Naive thymus-derived CD4-positive, alpha-beta T cell (primary cell): ENCODE data around the gene MARCHF7. TPM values are rescaled to one million over a fixed set of nuclear protein-coding genes. Genes with fewer than 3 reads are reported as not detected.

ENCODE experiments used
- ATAC-seq: fragments of 150-1000 bp; cut with Tn5 transposase; 2 replicates; pipeline ENCODE4 v1.10.0; 2021; ENCODE audit warnings: mild to moderate bottlenecking, moderate library complexity
- CTCF ChIA-PET: fragments of 350-600 bp; sonication (Branson Sonifier 250); formaldehyde crosslinking; loops from one replicate; lab custom pipeline; 2021; ENCODE audit warnings: antibody characterized with exemption; lab: Charles Lee
- POLR2A ChIA-PET: fragments of 350-600 bp; sonication (Branson Sonifier 250); formaldehyde crosslinking; loops from one replicate; lab custom pipeline; 2021; ENCODE audit warnings: antibody characterized with exemption, inconsistent platforms; lab: Charles Lee
- DNase-seq, 9 donors: peaks; one replicate each; pipeline versions ENCODE4 v3.0.0 to v3.0.0-alpha.2; 2020 to 2022; ENCODE audit warnings: mixed read lengths in 1 of 9
- H3K27ac ChIP-seq: one replicate; pipeline ENCODE4 v1.7.0; 2013; ENCODE audit warnings: mild to moderate bottlenecking, low read depth, low read length, moderate library complexity
- H3K27me3 ChIP-seq, 2 donors: one replicate each; pipeline ENCODE4 v1.7.0; 2013; ENCODE audit warnings: low read length in 2 of 2, mild to moderate bottlenecking in 2 of 2, moderate library complexity in 2 of 2; ENCODE audit not compliant: control insufficient read depth in 2 of 2, insufficient read depth in 2 of 2
- H3K36me3 ChIP-seq, 3 experiments: 1 replicate in 2 of 3; 2 replicates in 1 of 3; pipeline ENCODE4 v1.7.0; 2013; ENCODE audit warnings: low read length in 3 of 3, mild to moderate bottlenecking in 3 of 3, moderate library complexity in 1 of 3; ENCODE audit not compliant: insufficient read depth in 3 of 3, control insufficient read depth in 2 of 3
- H3K4me1 ChIP-seq, 2 donors: one replicate each; pipeline ENCODE4 v1.7.0; 2013; ENCODE audit warnings: low read length in 2 of 2, mild to moderate bottlenecking in 2 of 2, moderate library complexity in 1 of 2; ENCODE audit not compliant: control insufficient read depth in 2 of 2, insufficient read depth in 2 of 2
- H3K4me3 ChIP-seq: 2 replicates; pipeline ENCODE4 v1.7.0; 2013; ENCODE audit warnings: mild to moderate bottlenecking, low read length
- H3K9me3 ChIP-seq, 3 experiments: 1 replicate in 2 of 3; 2 replicates in 1 of 3; pipeline ENCODE4 v1.7.0; 2013; ENCODE audit warnings: low read length in 3 of 3; ENCODE audit not compliant: control insufficient read depth in 2 of 3
- H3K27ac Mint-ChIP-seq, 9 donors: one replicate each; pipeline ENCODE4 v1.8.0; 2020 to 2022; ENCODE audit warnings: mixed read lengths in 9 of 9, mild to moderate bottlenecking in 8 of 9, moderate library complexity in 5 of 9, inconsistent platforms in 2 of 9
- H3K27me3 Mint-ChIP-seq, 5 donors: one replicate each; pipeline ENCODE4 v1.8.0; 2021 to 2022; ENCODE audit warnings: mixed read lengths in 5 of 5, mild to moderate bottlenecking in 1 of 5
- H3K36me3 Mint-ChIP-seq, 5 donors: one replicate each; pipeline ENCODE4 v1.8.0; 2020 to 2022; ENCODE audit warnings: mixed read lengths in 5 of 5, mild to moderate bottlenecking in 3 of 5, inconsistent platforms in 1 of 5
- H3K4me1 Mint-ChIP-seq, 7 donors: one replicate each; pipeline ENCODE4 v1.8.0; 2020 to 2022; ENCODE audit warnings: mixed read lengths in 7 of 7, mild to moderate bottlenecking in 3 of 7, inconsistent platforms in 1 of 7
- H3K4me3 Mint-ChIP-seq, 10 donors: one replicate each; pipeline ENCODE4 v1.8.0; 2020 to 2022; ENCODE audit warnings: mild to moderate bottlenecking in 10 of 10, mixed read lengths in 10 of 10, moderate library complexity in 6 of 10, inconsistent platforms in 2 of 10
- H3K9me3 Mint-ChIP-seq, 11 donors: one replicate each; pipeline ENCODE4 v1.8.0; 2020 to 2022; ENCODE audit warnings: mixed read lengths in 11 of 11, mild to moderate bottlenecking in 4 of 11, inconsistent platforms in 1 of 11, moderate library complexity in 1 of 11
- intact Hi-C, 2 donors: fragments of 100-400 bp; cut with micrococcal nuclease; formaldehyde crosslinking; loops; one replicate each; pipeline ENCODE4 v1.15.1; 2023
- polyA plus RNA-seq, 2 donors: library from polyadenylated mRNA; unstranded; fragments of 300-500 nt; fragmentation: Illumina TruSeq; gene quantifications; one replicate each; pipeline ENCODE4 v1.2.3, GENCODE V29; 2021
- total RNA-seq, 6 experiments: library from RNA in 5 of 6; stranded (reverse) in 5 of 6; gene quantifications; 1 replicate in 5 of 6; 2 replicates in 1 of 6; pipeline ENCODE4 v1.2.3 and lab custom pipeline; 2021 to 2026

MARCHF7 gene
- total and polyA plus RNA-seq, 7 experiments from 2014 or later = 64.3 to 210 (median 103) TPM

DNA sequence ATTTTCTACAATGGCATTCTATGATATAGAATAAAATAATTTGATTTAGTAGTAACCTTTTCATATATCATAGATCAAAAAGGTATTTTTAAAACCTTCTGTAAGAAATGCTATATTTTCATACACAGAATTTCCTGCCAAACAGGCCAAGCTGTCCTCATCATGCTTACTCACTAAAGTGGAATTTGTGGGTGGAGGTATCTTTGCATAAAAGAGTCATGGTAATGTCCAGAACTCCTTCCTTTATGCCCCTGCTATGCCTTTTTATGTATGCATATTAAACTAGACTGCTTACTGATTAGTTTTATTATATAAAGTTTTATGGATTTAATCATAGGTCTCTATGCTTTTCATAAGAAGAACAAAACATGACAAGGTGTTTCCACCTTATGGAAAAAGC lies 27.5 kb upstream of the MARCHF7 start:
- Mint-ChIP-seq H3K9me3 (peaks cover 0 to under 1% (median 0%) of the 10 kb centered on the region in 11 donors), H3K4me3 (no peak overlapping the region), H3K27ac (no peak overlapping the region), H3K4me1 (no peaks in the 10 kb centered on the region), H3K36me3 (peaks cover 0 to 5% (median 1%) of the 10 kb centered on the region in 5 donors), H3K27me3 (peaks cover 0 to 3% (median 0%) of the 10 kb centered on the region in 5 donors)
- POLR2A ChIA-PET = no interaction called here
- no peak overlapping the region for H3K27ac ChIP-seq
- H3K4me1 ChIP-seq = no peaks in the 10 kb centered on the region
- H3K36me3 ChIP-seq = no peaks in the 10 kb centered on the region
- H3K27me3 ChIP-seq = no peaks in the 10 kb centered on the region
- H3K4me3 ChIP-seq = no peak overlapping the region
- intact Hi-C loops = no loop called here
- DNase-seq (no peak), ATAC-seq (no peak)
- CTCF ChIA-PET = no interaction called here
- no peaks in the 10 kb centered on the region for H3K9me3 ChIP-seq

DNA sequence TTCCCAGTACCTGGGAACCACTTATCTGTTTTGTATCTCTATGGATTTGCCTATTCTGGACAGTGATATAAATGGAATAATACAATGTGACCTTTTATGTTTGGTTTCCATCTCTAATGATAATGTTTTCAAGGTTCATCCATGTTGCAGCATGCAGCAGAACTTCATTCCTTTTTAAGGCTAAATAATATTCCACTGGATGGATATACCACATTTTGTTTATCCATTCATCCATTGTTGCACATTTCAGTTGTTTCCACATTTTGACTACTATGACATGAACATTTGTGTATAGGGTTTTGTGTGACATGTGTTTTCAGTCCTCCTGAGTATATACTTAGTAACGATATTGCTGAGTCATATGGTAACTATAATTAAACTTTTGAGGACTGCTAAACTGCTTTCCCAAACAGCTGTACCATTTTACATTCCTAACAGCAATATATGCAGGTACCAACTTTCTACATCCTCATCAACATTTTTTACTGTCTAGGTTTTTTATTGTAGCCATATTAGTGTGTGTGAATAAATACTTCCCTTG lies 17.7 kb upstream of the MARCHF7 start:
- H3K4me3 Mint-ChIP-seq = no peak overlapping the region
- CTCF ChIA-PET = no interaction called here
- no peaks in the 10 kb centered on the region for H3K27me3 ChIP-seq

DNA sequence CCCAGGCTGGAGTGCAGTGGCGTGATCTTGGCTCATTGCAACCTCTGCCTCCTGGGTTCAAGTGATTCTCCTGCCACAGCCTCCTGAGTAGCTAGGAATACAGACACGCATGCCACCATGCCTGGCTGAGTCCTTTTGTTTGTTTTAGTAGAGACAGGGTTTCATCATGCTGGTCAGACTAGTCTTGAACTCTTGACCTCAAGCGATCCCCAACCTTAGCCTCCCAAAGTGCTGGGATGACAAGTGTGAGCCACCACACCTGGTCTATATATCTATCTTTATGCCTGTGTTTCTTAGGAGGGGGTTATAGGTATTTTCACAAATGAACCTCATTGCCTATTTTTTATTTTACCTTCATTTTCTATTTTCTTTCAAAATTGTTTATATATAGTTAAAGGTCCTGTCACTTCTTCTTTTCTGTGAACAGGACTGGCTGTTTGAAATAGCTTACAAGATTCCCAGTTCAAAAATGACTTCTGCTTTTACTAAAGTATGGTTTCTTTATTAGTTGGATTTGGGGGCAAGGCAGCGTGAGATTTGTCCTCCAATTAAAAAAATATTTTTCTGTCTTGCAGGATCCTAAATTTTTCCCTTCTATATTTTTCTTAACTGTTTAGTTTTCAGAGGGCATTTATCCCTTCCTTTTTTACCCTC lies 16.4 kb upstream of the MARCHF7 start:
- intact Hi-C loops = no loop called here
- Histone ChIP-seq H3K4me1 (no peaks in the 10 kb centered on the region), H3K9me3 (no peaks in the 10 kb centered on the region), H3K27ac (no peak overlapping the region), H3K36me3 (no peaks in the 10 kb centered on the region), H3K27me3 (no peaks in the 10 kb centered on the region), H3K4me3 (no peak overlapping the region)
- Mint-ChIP-seq H3K9me3 (peaks cover 0 to 15% (median 4%) of the 10 kb centered on the region in 11 donors), H3K4me3 (no peak overlapping the region), H3K36me3 (peaks cover 4 to 25% (median 21%) of the 10 kb centered on the region in 5 donors), H3K27me3 (no peaks in the 10 kb centered on the region), H3K27ac (no peak overlapping the region), H3K4me1 (peaks cover 0 to 1% (median 0%) of the 10 kb centered on the region in 7 donors)
- ATAC-seq (peak; percentile 51), DNase-seq (no peak)
- POLR2A ChIA-PET = no interaction called here
- CTCF ChIA-PET = no interaction called here

More for the DNA sequence above, 17.7 kb upstream of the MARCHF7 start:
- Mint-ChIP-seq H3K4me1 (peaks cover 0 to 1% (median 0%) of the 10 kb centered on the region in 7 donors), H3K27me3 (no peaks in the 10 kb centered on the region), H3K27ac (no peak overlapping the region), H3K36me3 (peaks cover 4 to 26% (median 16%) of the 10 kb centered on the region in 5 donors), H3K9me3 (peaks cover 0 to 15% (median 9%) of the 10 kb centered on the region in 11 donors)
- H3K27ac ChIP-seq = no peak overlapping the region
- no peak for DNase-seq
- no peaks in the 10 kb centered on the region for H3K36me3 ChIP-seq
- no peaks in the 10 kb centered on the region for H3K9me3 ChIP-seq
- POLR2A ChIA-PET = no interaction called here
- intact Hi-C loops = no loop called here
- no peaks in the 10 kb centered on the region for H3K4me1 ChIP-seq
- H3K4me3 ChIP-seq = no peak overlapping the region
- no peak for ATAC-seq

DNA sequence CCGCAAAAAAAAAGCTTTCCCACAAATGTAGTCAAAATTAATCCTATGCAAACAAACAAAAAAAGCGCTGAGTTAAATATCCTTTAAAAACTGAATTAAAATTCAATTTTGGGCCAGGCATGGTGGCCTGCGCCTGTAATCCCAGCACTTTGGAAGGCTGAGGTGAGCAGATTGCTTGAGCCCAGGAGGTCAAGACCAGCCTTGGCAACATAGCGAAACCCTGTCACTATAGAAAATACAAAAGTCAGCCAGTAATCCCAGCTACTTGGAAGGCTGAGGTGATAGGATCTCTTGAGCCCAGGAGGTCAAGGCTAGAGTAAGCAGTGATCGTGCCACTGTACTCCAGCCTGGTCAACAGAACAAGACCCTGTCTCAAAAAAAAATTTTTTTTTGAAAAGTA lies 8.8 kb upstream of the MARCHF7 start:
- no peaks in the 10 kb centered on the region for H3K36me3 ChIP-seq
- no peaks in the 10 kb centered on the region for H3K9me3 ChIP-seq
- no peaks in the 10 kb centered on the region for H3K27me3 ChIP-seq
- Mint-ChIP-seq H3K4me1 (peaks cover 0 to 5% (median 0%) of the 10 kb centered on the region in 7 donors), H3K36me3 (peaks cover 0 to 23% (median 13%) of the 10 kb centered on the region in 5 donors), H3K27me3 (no peaks in the 10 kb centered on the region), H3K27ac (no peak overlapping the region), H3K4me3 (no peak overlapping the region), H3K9me3 (no peaks in the 10 kb centered on the region)
- ATAC-seq = no peak
- peaks cover 0 to 3% of the 10 kb centered on the region in 2 donors for H3K4me1 ChIP-seq
- CTCF ChIA-PET = interaction anchor here (0.6 kb wide), 1 partner anchor 28 kb away, joined by 3 read pairs; no protein-coding TSS in a partner anchor
- DNase-seq = no peak
- intact Hi-C loops = no loop called here
- no peak overlapping the region for H3K4me3 ChIP-seq
- no peak overlapping the region for H3K27ac ChIP-seq
- POLR2A ChIA-PET = interaction anchor here (1.3 kb wide), 1 partner anchor 9 kb away, joined by 4 read pairs; the partner anchor contains the start of gene MARCHF7

DNA sequence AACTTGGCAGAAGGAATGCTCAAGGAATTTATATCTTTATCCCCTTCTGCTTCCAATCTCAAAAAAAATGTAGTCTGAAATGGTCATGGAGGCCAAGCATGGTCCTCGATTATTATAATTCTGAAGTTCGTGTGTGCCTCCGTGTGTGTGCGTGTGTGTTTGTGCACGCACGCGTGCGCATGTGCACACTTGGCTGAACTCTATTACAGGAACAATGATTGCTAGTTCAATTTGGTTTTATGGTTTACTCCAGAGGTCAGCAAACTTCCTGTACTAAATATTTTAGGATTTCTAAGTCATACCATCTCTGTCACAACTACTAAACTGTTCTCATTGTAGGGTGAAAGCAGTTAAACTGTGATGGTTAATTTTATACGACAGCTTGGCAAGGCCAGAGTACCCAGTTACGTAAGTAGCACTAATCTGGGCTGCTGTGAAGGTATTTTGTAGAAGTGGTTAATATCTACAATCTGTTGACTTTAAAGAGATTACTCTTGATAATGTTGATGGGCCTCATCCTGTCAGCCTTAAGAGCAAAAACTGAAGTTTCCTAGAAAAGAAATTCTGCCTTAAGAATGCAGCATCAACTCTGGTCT lies 5.8 kb upstream of the MARCHF7 start:
- H3K4me3 ChIP-seq = no peak overlapping the region
- intact Hi-C loops = no loop called here
- no peak overlapping the region for H3K27ac Mint-ChIP-seq
- no peaks in the 10 kb centered on the region for H3K9me3 Mint-ChIP-seq
- ATAC-seq = peak; percentile 40
- peaks cover 2 to 6% of the 10 kb centered on the region in 2 donors for H3K4me1 ChIP-seq
- CTCF ChIA-PET = no interaction called here
- H3K36me3 Mint-ChIP-seq = peaks cover 3 to 23% (median 6%) of the 10 kb centered on the region in 5 donors
- no peaks in the 10 kb centered on the region for H3K27me3 Mint-ChIP-seq
- no peaks in the 10 kb centered on the region for H3K9me3 ChIP-seq
- no peak overlapping the region for H3K4me3 Mint-ChIP-seq
- POLR2A ChIA-PET = no interaction called here
- H3K36me3 ChIP-seq = no peaks in the 10 kb centered on the region
- H3K27ac ChIP-seq = no peak overlapping the region
- H3K4me1 Mint-ChIP-seq = peaks cover 2 to 19% (median 7%) of the 10 kb centered on the region in 7 donors
- no peak for DNase-seq
- no peaks in the 10 kb centered on the region for H3K27me3 ChIP-seq

DNA sequence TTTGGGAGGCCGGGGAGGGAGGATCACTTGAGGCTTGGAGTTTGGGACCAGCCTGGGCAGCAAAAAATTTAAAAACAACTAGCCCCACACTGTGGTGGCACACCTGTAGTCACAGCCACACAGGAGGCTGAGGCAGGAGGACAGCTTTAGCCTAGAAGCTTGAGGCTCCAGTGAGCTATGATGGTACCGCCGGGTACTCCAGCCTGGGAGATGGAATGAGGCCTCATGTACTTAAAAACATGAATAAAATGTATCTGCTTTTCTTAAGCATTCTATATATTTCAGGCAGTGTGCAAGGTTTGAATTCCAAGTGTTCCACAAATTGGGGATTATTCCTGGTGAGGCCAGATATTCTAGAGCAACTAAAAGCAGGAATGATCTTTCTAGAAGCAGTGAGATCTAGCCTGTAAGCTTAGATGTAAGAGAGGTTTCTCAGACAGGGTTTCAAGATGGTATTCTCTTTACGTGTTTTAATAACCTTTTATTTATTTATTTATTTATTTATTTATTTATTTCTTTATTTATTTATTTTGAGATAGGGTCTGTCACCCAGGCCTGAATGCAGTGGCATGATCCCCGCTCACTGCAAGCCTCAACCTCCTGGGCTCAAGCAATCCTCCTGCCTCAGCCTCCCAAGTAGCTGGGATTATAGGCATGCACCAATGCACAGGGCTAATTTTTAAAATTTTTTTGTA lies 4.1 kb upstream of the MARCHF7 start:
- no peak for ATAC-seq
- Mint-ChIP-seq H3K9me3 (peaks cover 0 to 5% (median 0%) of the 10 kb centered on the region in 11 donors), H3K4me3 (no peak overlapping the region), H3K27me3 (no peaks in the 10 kb centered on the region), H3K4me1 (peaks cover 8 to 26% (median 16%) of the 10 kb centered on the region in 7 donors), H3K36me3 (peaks cover 6 to 23% (median 12%) of the 10 kb centered on the region in 5 donors), H3K27ac (no peak overlapping the region)
- Histone ChIP-seq H3K27ac (no peak overlapping the region), H3K27me3 (no peaks in the 10 kb centered on the region), H3K36me3 (peaks cover 0 to 5% (median 0%) of the 10 kb centered on the region in 3 experiments), H3K9me3 (no peaks in the 10 kb centered on the region), H3K4me3 (no peak overlapping the region), H3K4me1 (peaks cover 4 to 10% of the 10 kb centered on the region in 2 donors)
- ChIA-PET POLR2A (no interaction called here), CTCF (no interaction called here)
- intact Hi-C loops = no loop called here
- DNase-seq = no peak
